Measurements from ENCODE around the gene DCUN1D2.

DCUN1D2 gene

GRCh38 chr13:113412440-113412839 lies 78.1 kb downstream of the DCUN1D2 start:
- no peak for TF ChIP-seq CTCF (IDR thresholded peaks at IDR 0.05; ENCODE audit: poor library complexity, severe bottlenecking)
- no peaks in the 10 kb centered on the region for H3K9me3 ChIP-seq (ENCODE audit: severe bottlenecking)
- DNase-seq (ENCODE audit: low spot score) (peak; percentile 52), ATAC-seq (ENCODE audit: low read depth) (no peak)
- no peaks in the 10 kb centered on the region for H3K27me3 ChIP-seq (ENCODE audit: insufficient read depth, poor library complexity, severe bottlenecking)
- no peak overlapping the region for H3K27ac ChIP-seq (ENCODE audit: poor library complexity, severe bottlenecking)
- no peaks in the 10 kb centered on the region for H3K36me3 ChIP-seq (ENCODE audit: low read depth)
- H3K4me3 ChIP-seq (ENCODE audit: severe bottlenecking): no peak overlapping the region
- H3K4me1 ChIP-seq (ENCODE audit: insufficient read depth, poor library complexity, severe bottlenecking): peaks cover 6% of the 10 kb centered on the region

- no peak overlapping the region for H3K4me3 ChIP-seq (ENCODE audit: severe bottlenecking)
- no peaks in the 10 kb centered on the region for H3K9me3 ChIP-seq (ENCODE audit: severe bottlenecking)
- no peaks in the 10 kb centered on the region for H3K36me3 ChIP-seq (ENCODE audit: low read depth)
- TF ChIP-seq CTCF (IDR thresholded peaks at IDR 0.05; ENCODE audit: poor library complexity, severe bottlenecking): no peak
- DNase-seq (ENCODE audit: low spot score): peak; percentile 62
- peak; percentile 57; the same call in 2 of the 3 replicates for ATAC-seq (ENCODE audit: low read depth)
- peaks cover 6% of the 10 kb centered on the region for H3K4me1 ChIP-seq (ENCODE audit: insufficient read depth, poor library complexity, severe bottlenecking)
- no peaks in the 10 kb centered on the region for H3K27me3 ChIP-seq (ENCODE audit: insufficient read depth, poor library complexity, severe bottlenecking)
- H3K27ac ChIP-seq (ENCODE audit: poor library complexity, severe bottlenecking): no peak overlapping the region
Observed at GRCh38 chr13:113411216-113412023, 79.1 kb downstream of the DCUN1D2 start.

GRCh38 chr13:113410472-113411201 lies 79.9 kb downstream of the DCUN1D2 start:
- ATAC-seq (ENCODE audit: low read depth) (peak; percentile 26; the same call in 2 of the 3 replicates), DNase-seq (ENCODE audit: low spot score) (peak; percentile 56)
- TF ChIP-seq CTCF (IDR thresholded peaks at IDR 0.05; ENCODE audit: poor library complexity, severe bottlenecking): no peak
- Histone ChIP-seq H3K36me3 (ENCODE audit: low read depth) (no peaks in the 10 kb centered on the region), H3K9me3 (ENCODE audit: severe bottlenecking) (no peaks in the 10 kb centered on the region), H3K4me1 (ENCODE audit: insufficient read depth, poor library complexity, severe bottlenecking) (peaks cover 6% of the 10 kb centered on the region), H3K27me3 (ENCODE audit: insufficient read depth, poor library complexity, severe bottlenecking) (no peaks in the 10 kb centered on the region), H3K4me3 (ENCODE audit: severe bottlenecking) (no peak overlapping the region), H3K27ac (ENCODE audit: poor library complexity, severe bottlenecking) (no peak overlapping the region)

DNA sequence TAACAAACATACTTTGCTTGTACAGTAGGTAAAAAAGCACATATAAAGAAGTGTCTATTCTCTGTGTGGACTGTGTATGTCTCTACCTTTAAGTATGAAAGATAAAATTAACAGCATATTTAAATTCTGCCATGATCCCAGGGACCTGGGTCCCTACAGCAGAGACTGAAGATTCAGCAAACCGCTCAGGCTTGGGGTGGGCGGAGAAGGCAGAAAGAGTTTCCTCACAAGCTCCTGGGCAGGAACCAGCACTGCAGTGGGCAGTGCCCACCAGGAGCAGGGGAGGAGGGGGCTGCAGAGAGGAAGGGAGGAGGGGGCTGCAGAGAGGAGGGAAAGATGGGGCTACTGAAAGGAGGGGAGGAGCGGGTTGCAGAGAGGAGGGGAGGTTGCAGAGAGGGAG lies 81.9 kb downstream of the DCUN1D2 start:
- Histone ChIP-seq H3K4me1 (ENCODE audit: insufficient read depth, poor library complexity, severe bottlenecking) (peaks cover 6% of the 10 kb centered on the region), H3K9me3 (ENCODE audit: severe bottlenecking) (no peaks in the 10 kb centered on the region), H3K27me3 (ENCODE audit: insufficient read depth, poor library complexity, severe bottlenecking) (no peaks in the 10 kb centered on the region), H3K4me3 (ENCODE audit: severe bottlenecking) (no peak overlapping the region), H3K36me3 (ENCODE audit: low read depth) (no peaks in the 10 kb centered on the region), H3K27ac (ENCODE audit: poor library complexity, severe bottlenecking) (no peak overlapping the region)
- TF ChIP-seq CTCF (IDR thresholded peaks at IDR 0.05; ENCODE audit: poor library complexity, severe bottlenecking): no peak
- ATAC-seq (ENCODE audit: low read depth) (no peak), DNase-seq (ENCODE audit: low spot score) (no peak)
